NOMO-1 (cell line): ENCODE results near the gene ACOX1.
"Not testable (repeated sequence)": the region's sequence is repeated elsewhere in the genome, so short reads cannot be mapped to it uniquely, and the experiment has no call there.

Experiments
- DNase-seq, 2 experiments: peaks; one replicate each; lab custom pipeline; 2025; ENCODE audit not compliant: unreplicated experiment in 2 of 2; lab: John Stamatoyannopoulos, UW

The ACOX1 gene

DNA sequence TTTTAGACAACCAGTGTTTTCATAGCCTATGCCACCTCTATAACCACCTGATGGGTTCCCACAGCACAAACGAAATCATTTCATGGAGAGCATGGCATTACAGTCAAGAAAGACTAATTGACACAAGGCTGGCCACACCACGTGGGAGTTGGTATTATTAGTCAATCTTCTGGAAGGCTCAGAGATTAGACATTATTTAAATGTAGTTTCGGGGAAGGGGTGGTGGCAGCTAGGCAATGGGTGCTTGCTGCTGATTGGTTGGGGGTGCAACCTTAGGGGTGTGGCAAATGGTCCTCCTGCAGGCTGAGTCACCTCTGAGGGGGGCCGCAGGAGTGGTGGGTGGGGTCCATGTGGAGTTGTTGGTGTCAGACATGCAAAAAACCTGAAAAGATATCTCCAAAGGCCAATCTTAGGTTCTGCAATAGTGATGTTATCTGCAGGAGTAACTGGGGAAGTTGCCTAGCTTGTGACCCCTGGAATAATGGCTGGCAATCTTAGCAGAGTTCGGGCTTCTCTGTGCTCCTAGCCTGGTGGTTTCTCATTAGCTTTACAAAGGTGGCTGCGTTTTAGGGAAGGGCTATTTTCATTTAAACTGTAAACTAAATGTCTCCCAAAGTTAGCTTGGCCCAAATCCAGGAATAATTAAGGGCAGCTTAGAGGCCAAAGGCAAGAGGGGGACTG lies 4.7 kb upstream of the ACOX1 start:
- peak; percentile 73 to 74 for DNase-seq

DNA sequence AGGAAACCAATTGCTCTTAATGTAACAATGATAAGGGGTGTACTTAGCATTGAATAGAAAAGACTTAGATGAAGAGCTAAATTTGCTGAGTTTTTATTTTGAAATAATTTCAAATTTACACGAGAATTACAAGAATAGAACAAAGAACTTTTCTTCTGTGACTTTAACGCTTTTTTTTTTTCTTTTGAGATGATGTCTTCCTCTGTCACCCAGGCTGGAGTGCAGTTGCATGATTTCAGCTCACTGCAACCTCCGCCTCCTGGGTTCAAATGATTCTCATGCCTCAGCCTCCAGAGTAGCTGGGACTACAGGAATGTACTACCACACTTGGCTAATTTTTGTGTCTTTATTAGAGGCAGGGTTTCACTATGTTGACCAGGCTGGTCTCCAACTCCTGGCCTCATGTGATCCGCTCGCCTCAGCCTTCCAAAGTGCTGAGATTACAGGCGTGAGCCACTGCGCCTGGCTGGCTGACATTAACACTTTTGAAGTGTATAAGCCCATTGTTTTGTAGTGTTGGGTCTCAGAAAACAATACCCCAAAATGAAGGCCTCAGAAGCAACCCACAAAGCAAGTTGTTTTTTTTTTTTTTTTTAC lies 2.2 kb upstream of the ACOX1 start:
- no peak for DNase-seq

DNA sequence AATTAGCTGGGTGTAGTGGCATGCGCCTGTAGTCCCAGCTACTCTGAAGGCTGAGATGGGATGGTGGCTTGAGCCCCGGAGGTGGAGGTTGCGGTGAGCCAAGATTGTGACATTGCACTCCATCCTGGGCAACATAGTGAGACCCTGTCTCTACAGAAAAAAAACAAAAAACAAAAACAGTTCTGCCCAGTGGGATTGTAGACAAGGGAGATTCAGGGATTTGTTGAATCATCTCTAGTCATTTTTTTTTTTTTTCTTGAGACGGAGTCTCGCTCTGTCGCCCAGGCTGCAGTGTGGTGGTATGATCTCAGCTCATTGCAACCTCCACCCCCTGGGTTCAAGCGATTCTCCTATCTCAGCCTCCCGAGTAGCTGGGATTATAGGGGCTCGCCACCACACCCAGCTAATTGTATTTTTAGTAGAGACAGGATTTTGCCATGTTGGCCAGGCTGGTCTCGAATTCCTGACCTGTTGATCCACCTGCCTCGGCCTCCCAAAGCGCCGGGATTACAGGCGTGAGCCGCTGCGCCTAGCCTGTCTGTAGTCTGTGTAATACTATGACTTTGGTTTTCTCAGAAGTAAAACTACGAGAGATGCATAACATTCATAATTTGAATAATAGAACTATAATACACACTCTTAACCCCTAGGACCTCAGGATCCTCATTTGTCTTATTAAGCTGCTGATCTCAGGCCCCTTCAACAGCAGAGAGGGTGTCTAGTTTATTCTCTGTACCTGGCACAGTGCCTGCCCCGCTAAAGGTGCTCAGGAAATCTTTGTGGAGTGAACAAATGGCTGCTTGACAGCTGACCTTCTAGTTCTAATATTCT lies 1.4 kb upstream of the ACOX1 start:
- peak in 1 of 2 experiments; percentile 17 for DNase-seq

DNA sequence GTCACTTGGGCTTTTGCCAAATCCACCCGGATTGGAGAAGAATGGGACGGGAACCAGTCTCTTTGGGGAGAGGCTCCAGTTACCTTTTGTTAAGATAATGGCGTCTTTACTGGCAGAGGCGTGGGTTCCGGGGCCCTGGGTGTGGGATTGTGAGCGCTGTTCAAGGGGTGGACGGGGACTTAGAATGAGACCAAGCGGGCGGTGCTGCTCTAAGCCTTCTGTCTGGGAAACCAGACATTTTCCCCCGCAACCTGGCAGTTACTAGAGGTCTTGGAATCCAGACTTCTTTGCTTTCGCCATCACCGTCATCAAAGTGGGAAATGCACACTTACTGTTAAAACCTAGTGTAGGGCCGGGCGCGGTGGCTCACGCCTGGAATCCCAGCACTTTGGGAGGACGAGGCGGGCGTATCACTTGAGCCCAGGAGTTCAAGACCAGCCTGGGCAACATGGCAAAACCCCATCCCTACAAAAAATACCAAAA lies 780 bp upstream of the ACOX1 start:
- peak in 1 of 2 experiments; percentile 54 for DNase-seq

DNA sequence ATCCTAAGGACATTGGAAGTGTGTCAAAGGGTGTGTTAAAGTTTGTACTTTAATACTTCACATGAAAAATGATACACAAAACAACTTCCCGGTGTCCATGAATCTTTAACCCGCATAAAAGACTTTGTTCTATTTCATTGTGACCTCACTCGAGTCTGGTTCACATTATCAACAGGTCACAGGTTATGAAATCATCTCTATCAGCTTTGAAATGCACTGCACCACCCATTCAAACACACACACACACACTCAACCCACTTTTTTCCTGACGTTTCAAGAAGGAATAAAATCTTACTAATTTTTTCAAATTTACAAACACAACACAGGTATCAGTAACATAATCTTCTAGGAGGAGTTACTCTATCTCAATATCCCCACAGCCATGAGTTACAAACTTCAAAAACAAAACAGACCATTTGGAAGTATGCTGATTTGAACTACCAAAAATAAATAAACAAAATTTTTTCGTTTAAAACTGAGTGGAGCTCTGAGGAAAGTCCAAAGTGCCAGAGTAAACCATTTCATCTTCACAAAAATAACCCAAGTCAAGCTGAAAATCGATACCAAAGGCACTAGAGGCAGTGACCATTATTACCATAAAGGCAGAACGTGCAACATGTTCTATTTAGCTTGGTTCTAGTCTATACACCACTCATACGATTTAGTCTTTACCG lies 2.7 kb downstream of the ACOX1 start:
- no peak for DNase-seq

DNA sequence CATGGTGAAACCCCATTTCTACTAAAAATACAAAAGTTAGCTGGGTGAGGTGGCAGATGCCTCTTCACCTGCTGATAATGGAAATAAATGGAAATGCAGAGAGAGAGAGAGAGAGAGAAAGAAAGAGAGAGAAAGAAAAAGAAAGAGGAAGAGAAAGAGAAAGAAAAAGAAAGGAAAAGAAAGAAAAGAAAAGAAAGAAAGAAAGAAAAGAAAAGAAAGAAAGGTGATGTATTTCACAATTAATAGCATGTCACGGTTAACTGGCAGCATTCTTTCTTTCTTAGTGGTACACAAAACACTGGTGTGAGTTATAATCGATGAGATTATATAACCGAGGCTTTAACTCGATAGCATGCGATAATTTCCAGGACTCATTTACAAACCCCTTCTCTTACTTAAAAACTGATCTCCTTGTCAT lies 3.2 kb downstream of the ACOX1 start:
- no peak for DNase-seq

DNA sequence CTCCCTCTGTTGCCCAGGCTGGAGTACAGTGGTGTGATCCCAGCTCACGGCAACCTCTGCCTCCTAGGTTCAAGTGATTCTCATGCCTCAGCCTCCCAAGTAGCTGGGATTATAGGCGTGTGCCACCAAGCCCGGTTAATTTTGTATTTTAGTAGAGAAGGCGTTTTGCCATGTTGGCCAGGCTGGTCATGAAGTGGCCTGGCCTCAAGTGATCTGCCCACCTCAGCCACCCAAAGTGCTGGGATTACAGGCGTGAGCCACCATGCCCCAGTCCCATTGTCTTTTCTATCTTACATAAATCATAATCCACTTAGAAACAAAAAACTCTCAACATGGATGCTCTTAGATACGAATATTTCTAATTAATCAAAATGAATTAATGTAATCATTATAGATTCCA lies 3.8 kb downstream of the ACOX1 start:
- not testable (repeated sequence) for DNase-seq

DNA sequence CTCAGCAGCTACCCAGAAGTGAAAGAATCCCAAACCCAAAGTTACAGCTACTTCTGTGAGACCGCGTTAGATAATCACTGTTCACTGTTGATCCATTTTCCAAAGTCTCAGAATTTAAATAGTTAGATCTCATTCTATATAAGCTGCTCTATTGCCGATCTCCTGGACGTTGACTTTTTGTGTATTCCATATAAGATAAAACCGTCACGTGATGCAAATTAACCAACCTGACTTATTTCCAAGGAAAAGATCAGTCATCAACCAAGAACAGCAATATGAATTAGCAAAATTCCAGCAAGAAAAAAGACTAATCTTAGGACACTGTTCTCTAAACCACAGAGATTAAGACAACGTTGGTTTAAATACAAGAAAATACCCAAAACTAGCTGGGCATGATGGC lies 8.3 kb downstream of the ACOX1 start:
- DNase-seq = no peak

DNA sequence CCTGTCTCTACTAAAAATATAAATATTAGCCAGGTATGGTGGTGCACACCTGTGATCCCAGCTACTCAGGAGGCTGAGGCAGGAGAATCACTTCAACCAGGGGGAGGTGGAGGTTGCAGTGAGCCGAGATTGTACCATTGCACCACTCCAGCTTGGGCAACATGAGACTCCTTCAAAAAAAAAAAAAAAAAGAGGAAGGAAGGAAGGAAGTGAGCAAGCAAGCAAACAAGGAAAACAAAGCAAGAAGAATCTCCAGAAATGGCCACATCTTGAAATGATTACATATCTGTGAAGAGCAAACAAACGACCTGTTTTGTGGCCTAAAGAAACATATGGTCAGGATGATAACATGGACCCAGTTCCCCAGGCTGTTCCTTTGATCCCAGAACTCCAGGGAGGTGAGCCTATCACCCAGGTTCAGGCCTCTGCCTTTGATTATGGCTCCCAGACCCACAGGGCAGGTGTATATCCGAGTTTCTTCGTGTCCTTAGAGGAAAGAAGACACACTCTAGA lies 8.9 kb downstream of the ACOX1 start:
- DNase-seq = peak in 1 of 2 experiments; percentile 34

DNA sequence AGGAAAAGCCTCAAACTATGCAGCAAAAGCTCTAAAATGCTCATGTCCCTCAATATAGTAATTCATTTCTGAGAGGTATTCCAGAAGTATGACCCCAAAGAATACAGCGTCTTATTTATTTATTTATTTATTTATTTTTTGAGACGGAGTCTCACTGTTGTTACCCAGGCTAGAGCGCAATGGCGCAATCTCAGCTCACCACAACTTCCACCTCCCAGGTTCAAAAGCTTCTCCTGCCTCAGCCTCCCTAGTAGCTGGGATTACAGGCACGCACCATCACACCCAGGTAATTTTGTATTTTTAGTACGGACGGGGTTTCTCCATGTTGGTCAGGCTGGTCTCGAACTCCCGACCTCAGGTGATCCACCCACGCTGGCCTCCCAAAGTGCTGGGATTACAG lies 9.9 kb downstream of the ACOX1 start:
- DNase-seq = not testable (repeated sequence)

DNA sequence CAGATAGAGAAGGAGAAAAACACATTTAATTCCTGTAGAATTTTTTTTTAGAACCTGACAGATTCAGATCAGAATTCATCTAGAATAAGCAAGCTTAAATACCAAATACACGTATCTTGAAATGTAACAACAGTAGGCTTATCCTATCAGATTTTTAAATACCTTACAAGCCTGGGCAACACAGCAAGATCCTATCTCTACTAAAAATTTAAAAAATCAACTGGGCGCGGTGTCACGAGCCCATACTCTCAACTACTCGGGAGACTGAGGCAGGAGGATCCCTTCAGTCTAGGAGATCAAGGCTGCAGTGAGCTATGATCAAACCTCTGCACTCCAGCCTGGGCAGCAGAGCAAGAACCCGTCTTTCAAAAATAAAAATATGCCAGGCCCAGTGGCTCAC lies 13.5 kb downstream of the ACOX1 start:
- DNase-seq = no peak

DNA sequence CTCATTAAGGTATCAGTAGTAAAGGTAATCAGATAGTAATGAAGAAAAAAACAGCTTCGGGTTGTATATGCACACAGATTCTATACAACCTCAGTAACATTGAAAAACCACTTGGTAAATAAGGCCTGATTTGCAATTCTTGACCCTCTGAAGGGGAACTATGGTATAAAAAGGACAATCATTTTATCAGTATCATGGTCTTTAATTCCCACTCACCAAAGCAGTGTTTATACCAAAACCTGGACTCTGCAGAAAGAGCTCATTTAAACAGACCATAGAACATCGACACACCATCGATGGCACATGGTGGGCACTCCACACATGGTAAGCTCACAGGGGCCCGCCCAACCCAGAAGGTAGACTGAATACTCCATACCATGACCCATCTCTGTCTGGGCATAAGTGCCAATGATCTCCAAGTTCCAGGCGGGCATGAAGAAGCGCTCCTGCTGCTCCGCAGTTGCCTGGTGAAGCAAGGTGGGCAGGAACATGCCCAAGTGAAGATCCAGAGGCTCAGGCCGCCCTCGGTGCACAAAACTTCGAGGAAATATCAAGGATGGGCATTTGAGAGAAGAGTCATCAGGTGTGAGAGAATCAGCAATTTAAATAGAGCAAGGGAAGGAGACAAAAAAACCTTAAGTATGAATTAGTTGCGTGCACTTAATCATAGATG lies 19.0 kb downstream of the ACOX1 start:
- no peak for DNase-seq

DNA sequence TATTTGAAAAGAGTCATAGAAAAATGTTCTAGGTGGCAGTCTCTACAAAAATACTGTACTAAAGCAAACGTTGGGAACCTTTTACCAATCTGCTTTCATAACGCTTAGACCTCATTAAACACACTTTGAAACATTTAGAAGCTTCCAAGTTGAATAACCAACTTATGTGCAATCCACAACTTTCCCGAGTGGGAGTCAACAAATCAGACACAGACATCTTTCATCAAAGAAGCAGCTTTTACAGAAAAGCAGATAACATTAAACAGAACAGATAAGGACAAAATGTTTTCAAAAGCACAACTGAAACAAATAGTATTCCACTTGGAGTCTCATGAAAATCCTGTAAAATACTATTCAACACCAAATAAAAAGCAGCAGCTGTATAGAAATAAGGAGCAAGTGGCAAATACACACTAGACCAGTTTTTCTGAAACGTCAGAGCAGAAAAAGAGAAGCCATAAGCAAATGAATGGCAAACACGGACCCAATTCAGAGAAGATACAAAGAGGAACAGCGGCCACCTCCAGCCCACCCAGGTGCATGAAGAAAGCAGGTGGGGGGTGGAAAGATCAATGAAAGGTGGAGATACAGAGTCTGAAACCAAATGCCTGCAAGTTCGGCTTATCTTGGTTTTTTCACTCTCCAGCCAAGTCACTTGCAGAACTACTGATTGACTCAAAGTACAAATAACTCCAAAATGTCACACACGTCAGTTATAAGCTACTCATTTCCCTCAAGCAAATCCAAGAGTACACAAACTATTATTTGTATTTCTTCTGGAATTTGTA lies 19.7 kb downstream of the ACOX1 start:
- DNase-seq = no peak

DNA sequence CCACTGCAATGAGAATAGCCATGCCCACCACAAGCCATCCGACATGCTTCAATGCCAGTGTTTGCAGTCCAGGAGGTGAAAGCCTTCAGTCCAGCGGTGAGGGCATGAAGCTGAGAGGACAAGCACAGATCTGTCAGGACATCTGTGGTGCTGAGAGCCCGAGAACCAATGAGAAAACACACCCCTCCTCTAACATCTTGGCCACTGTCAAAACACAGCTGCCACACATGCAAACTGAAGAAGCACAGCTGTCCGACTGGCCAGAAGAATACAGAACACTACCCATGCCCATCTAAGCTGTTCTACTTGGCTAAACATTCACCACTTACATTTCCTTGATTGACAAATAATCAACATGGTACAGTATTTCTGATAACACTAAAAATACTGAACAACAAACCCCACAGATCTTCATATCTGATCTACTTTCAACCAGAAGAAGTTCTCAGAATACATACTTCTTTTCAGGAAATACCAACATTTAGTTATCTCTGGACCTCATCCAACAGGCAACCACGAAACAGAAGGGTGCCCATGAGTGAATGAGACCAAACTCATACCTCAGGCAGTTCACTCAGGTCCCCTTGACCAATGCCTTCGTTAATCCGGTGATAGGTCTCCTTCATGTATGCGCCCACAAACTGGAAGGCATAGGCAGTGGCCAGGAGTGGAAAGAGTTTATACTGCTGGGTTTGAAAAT lies 28.0 kb downstream of the ACOX1 start:
- DNase-seq = no peak

DNA sequence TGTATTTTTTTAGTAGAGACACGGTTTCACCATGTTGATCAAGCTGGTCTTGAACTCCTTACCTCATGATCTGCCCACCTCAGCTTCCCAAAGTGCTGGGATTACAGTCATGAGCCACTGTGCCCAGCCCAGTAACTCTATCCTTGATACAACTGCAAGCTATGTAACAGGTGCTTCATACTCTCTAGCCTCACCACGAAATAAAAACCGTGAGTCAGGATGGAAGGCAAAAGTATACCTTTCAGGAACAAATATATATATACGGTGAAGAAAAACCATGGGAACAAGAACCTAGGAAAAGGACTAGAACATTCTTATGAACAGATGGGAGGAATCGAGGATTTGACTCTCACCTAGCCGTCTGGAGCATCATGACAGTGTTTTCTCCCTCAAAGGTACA lies 28.5 kb downstream of the ACOX1 start:
- no peak for DNase-seq

DNA sequence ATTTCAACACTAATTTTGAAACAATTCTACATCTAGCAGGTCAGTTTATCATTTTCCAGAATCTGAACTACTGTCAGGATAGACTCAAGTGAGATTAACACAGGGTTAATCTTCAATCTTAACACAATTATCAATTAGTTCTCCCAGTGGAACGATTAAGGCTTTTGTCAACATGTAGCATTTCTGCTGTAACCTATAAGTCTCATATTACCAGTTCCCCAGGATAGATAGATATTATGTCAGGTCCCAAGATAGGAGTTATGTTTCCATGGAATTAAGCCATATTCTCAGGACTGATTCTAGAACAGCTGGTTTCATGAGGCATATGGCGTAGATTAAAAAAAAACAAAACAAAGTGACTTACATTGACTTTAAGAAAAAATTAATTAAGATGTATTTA lies 33.8 kb downstream of the ACOX1 start:
- no peak for DNase-seq

DNA sequence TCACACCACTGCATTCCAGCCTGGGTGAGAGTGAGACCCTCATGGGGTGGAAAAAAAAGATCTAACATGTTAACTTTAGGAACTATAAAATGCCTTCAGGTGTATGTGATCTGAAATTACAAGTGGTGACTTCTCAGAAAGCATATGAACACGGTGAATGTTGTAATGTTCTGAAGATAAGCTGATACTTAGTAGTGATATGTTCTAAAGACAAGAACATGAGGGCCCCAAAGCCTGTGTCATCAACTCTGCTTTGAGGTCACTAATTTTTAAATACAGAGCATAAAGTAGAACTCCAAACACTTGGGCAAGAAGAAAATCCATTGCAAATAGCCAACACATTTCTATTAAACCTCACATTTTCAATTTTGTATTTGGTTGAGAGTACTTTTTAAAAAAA lies 35.5 kb downstream of the ACOX1 start:
- no peak for DNase-seq

DNA sequence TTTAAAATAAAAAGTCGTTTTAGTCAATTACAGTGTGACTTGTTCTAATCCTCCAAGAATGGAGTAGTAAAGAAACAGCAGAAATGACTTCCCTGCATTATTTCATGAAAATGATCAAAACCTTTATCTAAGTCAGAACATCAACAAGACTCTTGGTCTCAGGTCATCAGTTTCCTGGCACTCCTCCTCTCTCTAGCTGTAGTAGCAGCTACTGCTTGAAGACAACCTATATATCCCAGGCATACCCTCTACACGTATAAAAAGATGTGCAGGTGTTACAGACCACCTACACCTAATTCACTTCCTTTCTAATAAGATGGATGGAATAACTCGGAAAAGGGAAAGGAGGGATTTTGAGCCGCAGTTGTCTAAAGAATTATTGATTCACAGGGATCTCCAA lies 36.5 kb downstream of the ACOX1 start:
- no peak for DNase-seq

DNA sequence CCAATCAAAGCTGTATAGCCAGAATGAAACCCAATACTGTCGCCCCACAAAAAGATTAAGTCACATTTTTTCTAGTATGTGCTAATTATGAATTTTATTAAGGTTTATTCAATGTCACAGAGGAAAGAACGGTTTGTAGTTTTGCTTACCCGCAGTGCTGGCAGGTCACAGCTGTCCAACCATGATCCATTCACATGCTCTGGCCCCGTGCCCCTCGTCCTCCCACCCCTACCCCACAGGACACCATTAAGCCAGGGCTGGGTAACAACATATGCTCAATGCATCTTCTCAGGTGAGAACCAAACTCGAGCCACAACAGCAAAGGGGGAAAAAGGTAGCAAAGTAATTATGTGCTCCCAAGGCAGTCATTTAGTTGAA lies 37.5 kb downstream of the ACOX1 start:
- DNase-seq = no peak
